ENCODE results near the gene JAZF1. TPM values are rescaled to one million over a fixed set of nuclear protein-coding genes. Genes with fewer than 3 reads are reported as not detected.

JAZF1 gene
- total RNA-seq, 1 experiment from 2014 or later, result 9.1 TPM

- Histone ChIP-seq H3K9ac (ENCODE audit: extremely low read depth, insufficient read length, low read length) (no peak overlapping the region), H3K27me3 (ENCODE audit: insufficient read depth, low read length) (no peaks in the 10 kb centered on the region), H3K18ac (ENCODE audit: insufficient read length, low read depth, low read length) (no peak overlapping the region), H3K4me1 (ENCODE audit: insufficient read depth, low read length) (peaks cover 12% of the 10 kb centered on the region; the same call in 1 of the 2 replicates), H2AK5ac (ENCODE audit: insufficient read length, low read length) (no peak overlapping the region), H2AFZ (ENCODE audit: low read length) (no peak overlapping the region), H4K91ac (ENCODE audit: insufficient read length, low read depth, low read length) (no peak overlapping the region), H2BK15ac (ENCODE audit: low read depth, low read length) (no peak overlapping the region), H3K4ac (ENCODE audit: low read depth, low read length) (no peak overlapping the region), H2BK120ac (ENCODE audit: low read depth, low read length, poor library complexity, severe bottlenecking) (no peak overlapping the region), H2BK5ac (ENCODE audit: insufficient read length, low read length) (no peak overlapping the region), H3K14ac (ENCODE audit: insufficient read depth, low read length) (no peak overlapping the region), H3K23me2 (ENCODE audit: insufficient read length, low read depth, low read length, poor library complexity, severe bottlenecking) (no peaks in the 10 kb centered on the region), H3K23ac (ENCODE audit: insufficient read length, low read depth, low read length) (no peak overlapping the region), H3K79me2 (ENCODE audit: insufficient read depth, low read length) (no peaks in the 10 kb centered on the region), H3K79me1 (ENCODE audit: insufficient read depth, low read depth, low read length, poor library complexity, severe bottlenecking) (no peaks in the 10 kb centered on the region), H3K9me3 (ENCODE audit: control insufficient read depth, low read depth, low read length) (no peaks in the 10 kb centered on the region), H4K20me1 (ENCODE audit: control insufficient read depth, insufficient read depth, insufficient read length) (no peaks in the 10 kb centered on the region), H3K4me2 (ENCODE audit: insufficient read depth, insufficient read length, low read length) (no peak overlapping the region), H3K27ac (ENCODE audit: insufficient read length, low read depth, low read length) (no peak overlapping the region), H3T11ph (ENCODE audit: low read length) (no peak overlapping the region), H4K8ac (replicated peaks; ENCODE audit: insufficient read length, low read depth, low read length) (no peak overlapping the region), H2BK12ac (ENCODE audit: insufficient read length, low read depth, low read length) (no peak overlapping the region), H4K5ac (ENCODE audit: insufficient read length, low read depth, low read length) (no peak overlapping the region), H2BK20ac (ENCODE audit: low read depth, low read length, poor library complexity, severe bottlenecking) (no peak overlapping the region), H3K56ac (ENCODE audit: insufficient read length, low read depth, low read length) (no peak overlapping the region)
- Mint-ChIP-seq H3K27ac (peak overlapping the region in 1 of 3 experiments; percentile 46; a peak in 1 of 7 replicates), H3K9me3 (no peaks in the 10 kb centered on the region), H3K27me3 (ENCODE audit: low read depth) (no peaks in the 10 kb centered on the region; the same call in 1 of the 2 replicates), H3K4me1 (peaks cover 25 to 26% of the 10 kb centered on the region in 2 experiments), H3K36me3 (ENCODE audit: insufficient read depth in 1 of 3, low read depth in 3 of 3) (no peaks in the 10 kb centered on the region), H3K4me3 (no peak overlapping the region; a peak in 1 of 5 replicates)
- no CpG with 5 or more reads among the region's 1 CpG for WGBS (ENCODE audit: extremely low coverage, insufficient read length, low lambda C conversion rate)
- TF ChIP-seq, protein P1, sequence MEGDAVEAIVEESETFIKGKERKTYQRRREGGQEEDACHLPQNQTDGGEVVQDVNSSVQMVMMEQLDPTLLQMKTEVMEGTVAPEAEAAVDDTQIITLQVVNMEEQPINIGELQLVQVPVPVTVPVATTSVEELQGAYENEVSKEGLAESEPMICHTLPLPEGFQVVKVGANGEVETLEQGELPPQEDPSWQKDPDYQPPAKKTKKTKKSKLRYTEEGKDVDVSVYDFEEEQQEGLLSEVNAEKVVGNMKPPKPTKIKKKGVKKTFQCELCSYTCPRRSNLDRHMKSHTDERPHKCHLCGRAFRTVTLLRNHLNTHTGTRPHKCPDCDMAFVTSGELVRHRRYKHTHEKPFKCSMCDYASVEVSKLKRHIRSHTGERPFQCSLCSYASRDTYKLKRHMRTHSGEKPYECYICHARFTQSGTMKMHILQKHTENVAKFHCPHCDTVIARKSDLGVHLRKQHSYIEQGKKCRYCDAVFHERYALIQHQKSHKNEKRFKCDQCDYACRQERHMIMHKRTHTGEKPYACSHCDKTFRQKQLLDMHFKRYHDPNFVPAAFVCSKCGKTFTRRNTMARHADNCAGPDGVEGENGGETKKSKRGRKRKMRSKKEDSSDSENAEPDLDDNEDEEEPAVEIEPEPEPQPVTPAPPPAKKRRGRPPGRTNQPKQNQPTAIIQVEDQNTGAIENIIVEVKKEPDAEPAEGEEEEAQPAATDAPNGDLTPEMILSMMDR (conservative IDR thresholded peaks at IDR 0.05), result no peak
- no peak for DNase-seq
These were observed 43.6 kb upstream of the JAZF1 start for GRCh38 chr7:28224172-28224571.
